ENCODE measurements around the gene TPD52L1.

DNA sequence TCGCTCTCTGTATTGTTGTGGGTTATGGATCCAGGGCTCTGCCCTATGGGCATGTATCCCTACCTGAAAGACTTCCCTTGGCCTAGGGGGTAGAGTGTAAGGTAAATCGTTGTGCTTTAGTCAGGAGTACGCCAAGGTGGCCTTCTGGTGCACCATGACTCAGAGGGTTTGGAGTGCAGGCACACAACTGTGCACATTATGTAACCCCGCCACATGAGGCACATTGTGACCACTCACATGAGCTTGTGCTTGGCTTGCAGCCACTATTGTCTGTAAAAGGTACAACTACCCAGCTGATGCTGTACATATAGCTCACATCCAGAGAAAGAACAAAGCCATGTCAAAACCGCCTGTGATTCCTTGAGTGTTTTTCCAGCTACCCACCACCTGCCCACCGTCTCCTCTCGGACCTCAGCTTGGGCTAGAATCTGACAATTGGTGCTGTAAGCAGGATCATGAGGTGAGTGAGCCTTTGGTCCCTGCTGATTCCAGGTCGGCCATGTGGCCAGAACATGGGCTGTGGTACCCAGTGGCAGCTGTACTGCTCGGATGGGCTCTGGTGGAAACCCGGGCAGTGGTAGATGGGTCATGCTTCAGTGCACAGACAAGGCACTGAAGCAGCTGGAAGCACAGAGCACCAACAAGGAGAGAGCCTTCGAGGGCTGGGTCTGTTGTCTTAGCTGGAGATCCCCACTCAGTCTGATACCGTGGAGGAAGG is 114.4 kb downstream of the TPD52L1 start:
- TF ChIP-seq, protein P1, sequence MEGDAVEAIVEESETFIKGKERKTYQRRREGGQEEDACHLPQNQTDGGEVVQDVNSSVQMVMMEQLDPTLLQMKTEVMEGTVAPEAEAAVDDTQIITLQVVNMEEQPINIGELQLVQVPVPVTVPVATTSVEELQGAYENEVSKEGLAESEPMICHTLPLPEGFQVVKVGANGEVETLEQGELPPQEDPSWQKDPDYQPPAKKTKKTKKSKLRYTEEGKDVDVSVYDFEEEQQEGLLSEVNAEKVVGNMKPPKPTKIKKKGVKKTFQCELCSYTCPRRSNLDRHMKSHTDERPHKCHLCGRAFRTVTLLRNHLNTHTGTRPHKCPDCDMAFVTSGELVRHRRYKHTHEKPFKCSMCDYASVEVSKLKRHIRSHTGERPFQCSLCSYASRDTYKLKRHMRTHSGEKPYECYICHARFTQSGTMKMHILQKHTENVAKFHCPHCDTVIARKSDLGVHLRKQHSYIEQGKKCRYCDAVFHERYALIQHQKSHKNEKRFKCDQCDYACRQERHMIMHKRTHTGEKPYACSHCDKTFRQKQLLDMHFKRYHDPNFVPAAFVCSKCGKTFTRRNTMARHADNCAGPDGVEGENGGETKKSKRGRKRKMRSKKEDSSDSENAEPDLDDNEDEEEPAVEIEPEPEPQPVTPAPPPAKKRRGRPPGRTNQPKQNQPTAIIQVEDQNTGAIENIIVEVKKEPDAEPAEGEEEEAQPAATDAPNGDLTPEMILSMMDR (IDR thresholded peaks at IDR 0.05): no peak
- TF ChIP-seq POLR2A (IDR thresholded peaks at IDR 0.05): no peak
